GM10266 (cell line): ENCODE measurements around the gene PMEPA1.

Source experiments
- DNase-seq: peaks from one replicate; pipeline ENCODE4 v3.0.0; 2012; ENCODE audit errors: extremely low spot score
- CTCF ChIP-seq: IDR thresholded peaks from 2 replicates; pipeline ENCODE4 v1.5.1; 2012; ENCODE audit warnings: mild to moderate bottlenecking, low read depth; ENCODE audit not compliant: control insufficient read depth, insufficient read depth; ENCODE audit errors: missing control alignments

Gene PMEPA1

GRCh38 chr20:57610261-57610952, 99.4 kb downstream of the PMEPA1 start:
- TF ChIP-seq CTCF: no peak
- no peak for DNase-seq

DNA sequence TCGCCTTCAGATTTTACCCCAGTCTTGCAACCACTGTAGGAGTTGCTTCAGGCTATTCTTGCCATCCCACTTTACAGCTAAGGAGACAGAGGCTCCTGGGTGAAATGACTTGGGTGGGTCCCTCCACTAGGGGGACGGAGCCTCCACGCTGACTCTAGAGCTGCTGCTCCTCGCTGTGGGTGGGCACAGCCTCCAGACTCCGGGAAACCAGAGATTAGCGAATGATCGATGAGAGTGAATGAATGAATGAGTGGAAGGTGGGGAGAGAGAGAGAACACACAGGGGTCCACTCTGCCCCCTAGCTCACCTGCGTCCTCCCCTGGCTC, 100.0 kb downstream of the PMEPA1 start:
- no peak for DNase-seq
- no peak for TF ChIP-seq CTCF

DNA sequence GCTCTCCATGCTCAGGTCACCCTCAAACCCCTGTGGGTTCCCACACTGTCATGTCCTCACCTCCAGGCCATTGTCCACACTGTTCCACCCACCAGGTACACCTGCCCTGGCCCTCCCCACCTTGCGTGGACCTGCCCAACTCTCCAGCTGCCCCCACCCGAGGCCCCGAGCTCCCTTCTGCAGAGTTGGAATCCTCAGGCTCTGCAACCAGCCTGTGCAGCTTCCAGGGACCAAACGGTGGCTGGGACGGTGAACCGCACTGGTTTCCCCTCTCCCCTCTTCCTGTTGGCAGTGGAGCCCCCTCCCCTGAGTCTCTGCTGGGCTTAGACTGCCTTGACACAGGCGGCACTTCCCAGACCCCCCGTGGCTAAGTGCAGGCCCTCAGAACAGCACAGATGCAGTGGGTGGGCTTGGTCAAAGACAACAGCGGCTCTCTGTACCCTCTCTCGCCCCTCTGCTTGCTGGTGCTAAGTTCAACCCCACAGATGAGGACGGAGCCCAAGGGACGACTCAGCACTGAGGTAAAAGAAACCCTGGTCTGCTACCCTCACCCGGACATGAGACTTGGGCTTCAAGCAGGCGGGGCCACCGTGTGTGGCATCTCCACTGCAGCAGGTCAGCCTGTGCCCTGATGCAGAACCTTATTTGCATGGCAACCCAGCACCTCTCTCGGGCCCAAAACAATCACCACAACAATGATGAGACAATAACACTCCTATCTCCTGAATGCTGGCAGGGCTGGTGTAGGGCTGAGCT, 100.6 kb downstream of the PMEPA1 start:
- no peak for DNase-seq

DNA sequence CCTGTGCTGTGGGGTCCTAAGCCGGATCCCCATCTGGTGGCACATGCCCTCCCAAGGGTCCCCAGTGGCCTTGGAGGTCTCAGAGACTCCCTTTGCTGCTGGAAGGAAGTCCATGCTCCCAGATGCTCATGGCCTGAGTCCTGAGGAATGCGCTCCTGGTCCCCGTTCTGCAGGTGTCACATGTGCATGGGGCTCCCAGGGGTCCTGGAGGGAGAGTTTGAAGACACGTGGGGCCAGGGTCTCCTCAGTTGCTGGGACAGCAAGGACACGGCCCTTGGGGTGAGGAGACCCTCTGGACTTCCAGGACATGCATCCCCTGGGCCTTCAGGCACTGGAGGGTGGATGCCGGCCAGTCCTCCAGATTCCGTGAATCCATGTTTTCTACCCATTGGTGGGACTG, 101.3 kb downstream of the PMEPA1 start:
- no peak for TF ChIP-seq CTCF
- no peak for DNase-seq

More for the DNA sequence above, 100.6 kb downstream of the PMEPA1 start:
- no peak for TF ChIP-seq CTCF

GRCh38 chr20:57605878-57606277, 103.9 kb downstream of the PMEPA1 start:
- TF ChIP-seq CTCF: no peak
- DNase-seq: no peak

DNA sequence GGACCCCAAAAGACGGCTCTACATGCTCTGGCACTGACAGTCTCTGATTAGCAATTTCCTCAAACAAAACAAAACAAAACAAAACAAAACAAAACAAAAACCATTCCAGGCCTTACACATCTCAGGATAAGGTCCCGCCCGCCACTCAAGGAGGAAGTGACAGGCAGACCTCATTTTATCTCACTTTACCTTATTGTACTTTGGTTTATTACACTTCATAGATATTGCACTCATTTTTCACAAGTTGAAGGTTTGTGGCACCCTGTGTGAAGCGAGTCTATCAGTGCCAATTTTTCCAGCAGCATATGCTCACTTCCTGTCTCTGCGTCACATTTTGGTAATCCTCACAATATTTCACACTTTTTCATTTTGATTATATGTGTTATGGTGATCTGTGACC, 104.8 kb downstream of the PMEPA1 start:
- TF ChIP-seq CTCF: no peak
- no peak for DNase-seq

- TF ChIP-seq CTCF: no peak
Measured at GRCh38 chr20:57603120-57603519, 106.7 kb downstream of the PMEPA1 start.

More at GRCh38 chr20:57603120-57603519, 106.7 kb downstream of the PMEPA1 start:
- DNase-seq: no peak
